KMS-11 (cell line): Measurements from ENCODE around the gene CDH24.

Source experiments
- H2AFZ ChIP-seq: fragments of 200-600 bp; sonication (generic); 2 replicates; pipeline ENCODE4 v1.6.1; 2016; ENCODE audit warnings: antibody characterized with exemption, mixed run types, low read depth
- H3K27ac ChIP-seq: fragments of 200-600 bp; sonication (generic); 2 replicates; pipeline ENCODE4 v1.6.1; 2016; ENCODE audit warnings: mild to moderate bottlenecking, mixed run types
- H3K27me3 ChIP-seq: fragments of 200-600 bp; sonication (generic); 2 replicates; pipeline ENCODE4 v1.6.1; 2017; ENCODE audit warnings: mild to moderate bottlenecking, low read depth, mixed run types, moderate library complexity; ENCODE audit not compliant: insufficient read depth
- H3K36me3 ChIP-seq: fragments of 200-600 bp; sonication (generic); 2 replicates; pipeline ENCODE4 v1.6.1; 2017; ENCODE audit warnings: mild to moderate bottlenecking, mixed run types; ENCODE audit not compliant: insufficient read depth
- H3K4me1 ChIP-seq: fragments of 200-600 bp; sonication (generic); 2 replicates; pipeline ENCODE4 v1.6.1; 2016; ENCODE audit warnings: mild to moderate bottlenecking, low read depth, mixed run types; ENCODE audit not compliant: poor library complexity, severe bottlenecking
- H3K4me2 ChIP-seq: fragments of 200-600 bp; sonication (generic); 2 replicates; pipeline ENCODE4 v1.7.0; 2016; ENCODE audit warnings: mild to moderate bottlenecking, mixed run types
- H3K4me3 ChIP-seq: fragments of 200-600 bp; sonication (generic); IDR thresholded peaks from 2 replicates; pipeline ENCODE4 v1.6.1; 2017; ENCODE audit warnings: low read depth, low read length, mixed read lengths; ENCODE audit not compliant: insufficient read depth
- H3K79me2 ChIP-seq: fragments of 200-600 bp; sonication (generic); 2 replicates; pipeline ENCODE4 v1.6.1; 2016; ENCODE audit warnings: low read depth, mixed run types; ENCODE audit not compliant: insufficient read depth
- H3K9ac ChIP-seq: fragments of 200-600 bp; sonication (generic); 2 replicates; pipeline ENCODE4 v1.6.1; 2016; ENCODE audit warnings: mild to moderate bottlenecking, mixed run types
- H4K20me1 ChIP-seq: fragments of 200-600 bp; sonication (generic); 2 replicates; pipeline ENCODE4 v1.6.1; 2016; ENCODE audit warnings: mild to moderate bottlenecking, mixed run types; ENCODE audit not compliant: insufficient read depth
- CTCF ChIP-seq: fragments of 200-600 bp; sonication (generic); conservative IDR thresholded peaks from 2 replicates; pipeline ENCODE4 v1.6.1; 2017; ENCODE audit warnings: low read depth, mild to moderate bottlenecking, antibody characterized with exemption, low read length, moderate library complexity, mixed read lengths

Gene CDH24

GRCh38 chr14:23091294-23092225 lies 34.2 kb upstream of the CDH24 start:
- H3K4me2 ChIP-seq, result no peak overlapping the region
- H2AFZ ChIP-seq, result no peak overlapping the region
- H3K9ac ChIP-seq, result no peak overlapping the region
- no peak for TF ChIP-seq CTCF
- no peaks in the 10 kb centered on the region for H4K20me1 ChIP-seq
- H3K36me3 ChIP-seq, result no peaks in the 10 kb centered on the region
- H3K4me1 ChIP-seq, result peaks cover 15% of the 10 kb centered on the region
- H3K27me3 ChIP-seq, result no peaks in the 10 kb centered on the region
- no peak overlapping the region for H3K4me3 ChIP-seq
- H3K27ac ChIP-seq, result no peak overlapping the region
- peaks cover 33% of the 10 kb centered on the region for H3K79me2 ChIP-seq

GRCh38 chr14:23090254-23090636 lies 32.9 kb upstream of the CDH24 start:
- Histone ChIP-seq H3K4me2 (no peak overlapping the region), H3K4me3 (no peak overlapping the region), H4K20me1 (no peaks in the 10 kb centered on the region), H3K36me3 (no peaks in the 10 kb centered on the region), H3K27me3 (no peaks in the 10 kb centered on the region), H3K9ac (no peak overlapping the region), H3K27ac (no peak overlapping the region), H3K79me2 (peaks cover 25% of the 10 kb centered on the region), H3K4me1 (peaks cover 14% of the 10 kb centered on the region), H2AFZ (no peak overlapping the region)
- TF ChIP-seq CTCF, result no peak

- Histone ChIP-seq H3K79me2 (peaks cover 25% of the 10 kb centered on the region), H3K4me1 (peaks cover 14% of the 10 kb centered on the region), H3K27ac (no peak overlapping the region), H3K27me3 (no peaks in the 10 kb centered on the region), H3K36me3 (no peaks in the 10 kb centered on the region), H3K9ac (no peak overlapping the region), H2AFZ (no peak overlapping the region), H3K4me3 (no peak overlapping the region), H3K4me2 (no peak overlapping the region), H4K20me1 (no peaks in the 10 kb centered on the region)
- TF ChIP-seq CTCF, result no peak
Measured at GRCh38 chr14:23089498-23090253, 32.4 kb upstream of the CDH24 start.

- H3K9ac ChIP-seq, result no peak overlapping the region
- TF ChIP-seq CTCF, result no peak
- no peak overlapping the region for H2AFZ ChIP-seq
- H3K4me3 ChIP-seq, result no peak overlapping the region
- H3K36me3 ChIP-seq, result no peaks in the 10 kb centered on the region
- no peaks in the 10 kb centered on the region; the same call in 1 of the 2 replicates for H3K79me2 ChIP-seq
- H4K20me1 ChIP-seq, result no peaks in the 10 kb centered on the region
- H3K27me3 ChIP-seq, result no peaks in the 10 kb centered on the region
- no peak overlapping the region for H3K27ac ChIP-seq
- no peak overlapping the region for H3K4me2 ChIP-seq
- H3K4me1 ChIP-seq, result no peaks in the 10 kb centered on the region
Measured at GRCh38 chr14:23086565-23086964, 29.2 kb upstream of the CDH24 start.
